Activated CD8-positive, alpha-beta memory T cell treated with anti-CD3 and anti-CD28 coated beads for 48 hours (primary cell): Measurements from ENCODE around the gene SP8.
"Not testable (repeated sequence)": the region's sequence is repeated elsewhere in the genome, so short reads cannot be mapped to it uniquely, and the experiment has no call there.

Source experiments
- DNase-seq, 3 experiments: peaks; one replicate each; pipeline ENCODE4 v3.0.0-alpha.2; 2020; ENCODE audit warnings: low read depth in 2 of 3, low spot score in 2 of 3

The SP8 gene

DNA sequence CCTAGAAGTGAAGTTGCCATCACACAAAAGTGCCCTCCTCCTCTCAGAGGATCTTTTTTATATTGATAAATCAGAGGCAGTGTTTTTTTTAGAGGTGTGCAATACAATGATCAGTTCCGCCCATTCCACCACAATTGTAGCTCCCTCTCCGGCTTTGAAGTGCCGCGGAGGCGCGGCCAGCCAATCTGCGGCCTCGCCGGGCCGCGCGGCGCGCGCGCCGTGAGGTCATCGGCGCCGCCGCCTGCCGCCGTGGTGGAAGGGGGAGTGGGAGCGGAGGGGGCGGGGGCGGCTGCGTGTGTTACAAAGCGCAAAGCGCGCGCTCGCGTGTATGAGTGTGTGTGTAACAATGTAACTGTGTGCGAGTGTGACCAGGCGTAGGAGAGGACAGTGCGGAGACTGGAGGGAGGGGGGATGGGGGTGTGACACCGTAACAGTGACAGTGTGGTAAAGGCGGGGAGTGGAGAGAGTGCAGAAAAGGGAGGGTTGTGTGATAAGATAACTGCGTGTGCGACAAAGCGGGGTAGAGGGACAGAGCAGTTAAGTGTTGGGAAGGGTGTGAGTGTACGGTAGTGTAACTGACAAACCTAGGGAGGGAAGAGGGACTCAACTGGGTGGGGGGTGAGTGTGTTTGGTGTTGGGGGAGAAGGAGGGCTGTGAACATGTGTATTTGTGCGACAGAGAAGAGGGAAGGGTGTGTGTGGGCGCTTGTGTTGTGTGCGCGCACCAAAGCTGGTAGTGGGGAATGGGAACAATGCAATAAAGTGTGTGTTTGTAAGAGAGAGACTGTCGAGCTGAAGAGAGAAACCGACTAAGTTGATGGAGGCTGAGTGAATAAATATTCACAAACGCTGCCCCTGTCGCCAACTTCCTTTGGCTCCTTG lies at the start of gene SP8:
TSS of gene SP8 (minus strand) at position 108 of the 881 bp plus-strand sequence. CDS start at position 20, 88 bp downstream.
- DNase-seq: no peak

GRCh38 chr7:20836424-20836823 lies 49.7 kb upstream of the SP8 start:
- not testable (repeated sequence) for DNase-seq

GRCh38 chr7:20835111-20835750 lies 48.5 kb upstream of the SP8 start:
- no peak for DNase-seq

GRCh38 chr7:20834656-20835055 lies 48.0 kb upstream of the SP8 start:
- no peak for DNase-seq

DNA sequence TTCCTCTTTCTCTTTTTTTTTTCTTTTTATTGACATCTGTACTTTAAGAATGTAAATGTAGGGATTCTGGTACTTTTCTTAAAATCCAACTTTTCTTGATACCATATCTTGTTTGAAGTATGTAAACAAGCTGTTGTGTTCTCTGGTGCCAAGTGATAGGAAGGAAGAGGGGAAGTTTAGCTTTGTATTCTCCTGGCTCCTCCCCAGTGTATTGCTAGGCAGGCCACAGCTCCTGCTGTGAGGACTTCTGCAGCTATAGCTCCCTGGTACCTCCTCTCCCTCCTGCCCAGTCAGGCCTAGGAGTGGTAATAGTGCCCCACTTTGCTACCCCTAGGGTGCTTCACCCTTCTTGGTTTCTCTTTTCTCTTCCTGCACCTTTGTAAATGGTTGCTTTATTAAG lies 45.3 kb upstream of the SP8 start:
- DNase-seq: no peak

DNA sequence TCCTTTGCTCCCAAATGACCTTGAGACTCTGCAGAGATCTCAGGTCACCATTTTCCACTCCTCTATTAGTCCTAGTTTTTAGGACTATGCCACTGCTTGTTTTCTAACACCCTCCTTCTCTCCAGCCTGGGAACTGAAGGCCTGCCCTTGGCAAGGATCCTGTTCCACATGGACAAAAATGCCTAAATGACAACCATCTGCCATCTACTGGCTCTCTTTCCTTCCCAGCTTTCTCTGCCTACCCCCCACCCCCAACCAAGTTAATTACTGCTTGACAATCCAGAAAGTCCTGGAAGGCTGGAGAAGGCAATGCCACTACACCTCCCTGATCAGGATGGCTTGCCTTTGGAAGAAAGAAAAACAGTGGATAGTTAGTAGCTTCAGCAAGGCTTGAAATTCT lies 44.8 kb upstream of the SP8 start:
- DNase-seq: no peak

- DNase-seq: no peak
Observed at GRCh38 chr7:20828947-20829346, 42.3 kb upstream of the SP8 start.

DNA sequence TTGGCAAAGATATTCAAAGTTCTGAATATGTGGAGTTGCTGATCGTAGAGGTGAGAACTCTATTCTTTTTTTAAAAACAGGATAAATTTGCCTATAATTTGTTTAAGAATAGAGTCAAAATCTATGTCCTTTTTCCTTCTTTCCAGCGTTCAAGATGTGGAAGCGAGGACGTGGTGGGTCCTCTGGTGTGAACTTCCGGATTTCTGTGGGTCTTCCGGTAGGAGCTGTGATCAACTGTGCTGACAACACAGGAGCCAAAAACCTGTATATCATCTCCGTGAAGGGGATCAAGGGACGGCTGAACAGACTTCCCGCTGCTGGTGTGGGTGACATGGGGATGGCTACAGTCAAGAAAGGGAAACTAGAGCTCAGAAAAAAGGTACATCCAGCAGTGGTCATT lies 40.5 kb upstream of the SP8 start:
- DNase-seq: no peak

- no peak for DNase-seq
Observed at GRCh38 chr7:20826243-20826642, 39.6 kb upstream of the SP8 start.

GRCh38 chr7:20825555-20825954 lies 38.9 kb upstream of the SP8 start:
- no peak for DNase-seq

- not testable (repeated sequence) for DNase-seq
Observed at GRCh38 chr7:20821390-20821789, 34.7 kb upstream of the SP8 start.

DNA sequence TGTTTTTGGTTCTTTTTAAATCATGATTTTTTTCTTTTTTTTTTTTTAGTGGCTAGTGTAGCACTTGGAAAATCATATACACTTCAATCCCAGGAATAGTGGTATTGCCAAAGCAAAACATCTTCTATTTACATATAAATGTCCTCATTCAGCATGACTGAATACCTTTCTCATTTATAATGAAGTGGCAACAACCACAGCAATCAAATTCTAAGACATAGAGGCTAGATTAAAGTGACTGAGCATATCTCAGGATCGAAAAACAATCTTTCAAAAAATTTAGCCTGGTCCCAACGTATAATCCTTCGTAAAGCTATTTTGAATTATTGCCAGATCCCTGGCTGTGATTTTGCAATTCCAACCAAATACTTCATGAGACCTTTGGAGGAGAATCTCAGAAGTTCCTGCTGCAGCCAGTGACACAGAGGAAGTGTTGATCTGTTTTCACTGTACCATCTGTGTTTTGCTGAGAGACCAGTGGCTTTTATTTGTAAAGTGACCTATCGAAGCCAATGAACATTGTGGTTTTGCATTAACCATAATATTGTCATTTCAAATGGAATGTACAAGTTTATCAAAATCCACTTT lies 29.8 kb upstream of the SP8 start:
- no peak for DNase-seq

DNA sequence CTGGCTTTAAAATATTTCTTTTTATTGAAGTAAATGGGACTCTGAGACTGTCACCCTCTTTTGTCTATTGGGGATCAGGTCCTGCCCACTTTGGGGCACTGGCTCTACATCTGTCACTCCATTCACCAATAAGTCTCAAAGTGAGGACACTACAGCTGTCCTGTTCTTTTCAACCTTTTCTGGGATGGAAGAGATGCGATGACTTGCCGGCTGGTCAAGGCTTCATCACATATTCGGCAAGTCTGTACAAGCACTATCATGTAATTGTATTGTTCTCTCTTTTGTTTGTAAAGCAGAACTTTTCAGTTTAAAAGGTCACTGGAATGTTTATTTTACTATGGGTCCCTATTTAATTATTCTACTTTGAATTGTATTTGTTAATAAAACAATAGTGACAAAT lies 17.7 kb upstream of the SP8 start:
- no peak for DNase-seq

DNA sequence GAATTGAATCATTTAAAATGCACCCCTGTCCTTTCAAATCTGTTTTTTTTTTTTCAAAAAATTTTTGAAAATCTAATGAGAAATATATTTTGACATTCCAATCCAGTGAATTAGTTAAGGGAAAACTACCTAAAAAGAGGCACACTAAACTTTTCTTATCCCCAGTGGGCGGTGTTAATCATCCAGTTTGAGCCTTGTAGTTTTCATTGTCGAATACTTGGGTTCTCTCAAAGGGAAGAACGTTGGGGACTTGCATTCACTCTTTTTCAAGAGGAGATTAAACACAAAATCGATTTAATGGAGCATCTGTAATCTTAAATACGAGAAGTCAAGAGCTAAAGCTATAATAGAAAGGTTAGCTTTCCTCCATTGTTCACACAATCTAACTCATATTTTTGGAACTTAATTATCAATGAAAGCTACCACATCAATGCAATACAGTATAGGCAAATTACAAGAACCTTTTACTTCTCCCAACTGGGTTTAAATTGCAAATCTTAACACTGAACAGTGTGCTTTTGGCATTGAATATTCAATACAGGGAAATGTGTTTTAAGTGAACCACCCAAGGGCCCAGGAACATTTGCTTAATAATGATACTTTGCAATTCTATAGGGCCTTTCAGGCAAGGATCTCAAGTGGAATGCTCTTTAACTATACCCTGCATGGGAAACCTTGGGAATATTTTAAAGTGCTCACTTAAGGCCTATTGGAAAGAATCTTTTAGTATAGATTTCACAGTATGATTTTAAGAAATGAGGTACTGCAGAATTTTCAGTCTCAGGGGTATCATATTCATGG lies 13.1 kb upstream of the SP8 start:
- DNase-seq: no peak

- no peak for DNase-seq
Observed at GRCh38 chr7:20798694-20799121, 12.0 kb upstream of the SP8 start.

- DNase-seq: no peak
Observed at GRCh38 chr7:20798081-20798693, 11.5 kb upstream of the SP8 start.

GRCh38 chr7:20797462-20798080 lies 10.9 kb upstream of the SP8 start:
- no peak for DNase-seq

DNA sequence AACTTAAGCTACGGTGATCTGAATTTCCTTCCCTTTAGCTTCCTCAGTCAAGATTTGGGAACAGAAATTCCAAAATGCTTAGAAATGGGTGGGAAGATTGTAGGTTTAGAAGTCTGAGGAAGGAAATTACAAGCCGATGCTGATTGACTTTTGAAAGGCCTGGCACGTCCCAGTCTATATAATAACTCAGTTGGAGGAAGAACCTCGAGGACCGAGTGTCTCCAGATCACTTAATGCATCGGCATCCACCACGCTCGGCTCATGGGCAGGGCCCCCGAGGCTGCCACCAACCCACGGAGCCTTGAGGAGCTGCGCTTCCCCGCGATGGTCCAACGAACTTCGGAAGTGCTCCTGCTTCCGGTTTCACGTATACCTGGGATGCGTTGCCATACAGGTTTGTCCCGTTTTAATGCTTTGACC lies 10.4 kb upstream of the SP8 start:
- DNase-seq: no peak

DNA sequence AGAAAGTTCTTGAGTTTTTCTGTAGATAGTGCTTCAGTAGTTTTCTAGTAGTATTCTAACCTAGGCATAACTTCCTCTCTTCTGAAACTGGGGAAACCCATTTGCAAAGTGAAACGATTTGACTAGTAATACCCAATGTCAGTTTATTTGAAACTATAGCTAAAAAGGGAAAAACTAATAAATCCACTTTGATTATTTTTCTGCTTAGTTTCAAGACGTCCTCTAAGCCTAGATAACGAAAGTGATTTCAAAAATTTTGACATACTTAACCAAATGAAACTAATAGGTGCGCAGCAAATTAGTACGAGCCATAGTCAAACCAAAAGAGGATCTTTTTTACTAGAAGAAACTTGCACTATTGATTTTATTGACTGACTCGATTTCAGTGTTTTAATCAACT lies 9.8 kb upstream of the SP8 start:
- no peak for DNase-seq

- DNase-seq: no peak
Observed at GRCh38 chr7:20795881-20796280, 9.2 kb upstream of the SP8 start.
